ENCODE results near the gene OR1S2. TPM values are rescaled to one million over a fixed set of nuclear protein-coding genes. Genes with fewer than 3 reads are reported as not detected.

The OR1S2 gene
- total RNA-seq (2014; rRNA removed) (not detected in 2 replicates), Bru-seq, nascent RNA (not detected), BruChase-seq, experiment 1, labeled RNA remaining after a 6-hour chase (not detected), BruChase-seq, experiment 2, labeled RNA remaining after a 2-hour chase (not detected)
- long read RNA-seq: 0 reads

- ChIA-PET POLR2A (ENCODE audit: unreplicated experiment) (no interaction called here), CTCF (no interaction called here)
- peaks cover 14% of the 10 kb centered on the region; the same call in 1 of the 2 replicates for H3K27me3 ChIP-seq (ENCODE audit: low read length)
- intact Hi-C loops (cut with micrococcal nuclease): no loop called here
- no peaks in the 10 kb centered on the region for H3K9me2 ChIP-seq (replicated peaks; ENCODE audit: low read length)
- no peak within 1 kb of the TSS for H3K9ac ChIP-seq (ENCODE audit: low read length)
- DNase-seq: no peak
- H3K4me3 ChIP-seq (ENCODE audit: low read length): no peak within 1 kb of the TSS
- BruUV-seq (replicated peaks): no TSS peak
- no peaks in the 10 kb centered on the region for H4K20me1 ChIP-seq (ENCODE audit: low read length)
- no peak within 1 kb of the TSS for H3K4me2 ChIP-seq (ENCODE audit: low read length)
- no peaks in the 10 kb centered on the region for H3K4me1 ChIP-seq (ENCODE audit: insufficient read depth, low read length)
- H3K36me3 ChIP-seq (ENCODE audit: low read depth, low read length): no peaks in the 10 kb centered on the region
- H3K9me3 ChIP-seq (ENCODE audit: low read length): no peaks in the 10 kb centered on the region
- H3F3A ChIP-seq (ENCODE audit: low read length, unreplicated experiment): no peaks in the 10 kb centered on the region
- no peak within 1 kb of the TSS for H3K27ac ChIP-seq (ENCODE audit: low read length)
- no peaks in the 10 kb centered on the region for H3K79me2 ChIP-seq (ENCODE audit: low read length)
- ATAC-seq: no peak
- no peak within 1 kb of the TSS for H2AFZ ChIP-seq (ENCODE audit: low read length)
- TF ChIP-seq CTCF (conservative IDR thresholded peaks at IDR 0.05; ENCODE audit: low read depth, low read length): no peak
- TF ChIP-seq EZH2 (IDR thresholded peaks at IDR 0.05; ENCODE audit: low read length, unreplicated experiment): no peak
- TF ChIP-seq EZH2phosphoT487 (IDR thresholded peaks at IDR 0.05; ENCODE audit: borderline replicate concordance, low read length): no peak
These were observed at the start of gene OR1S2 for GRCh38 chr11:58204042-58204441. OR1S2 (minus strand) TSS chr11:58204142; CDS start chr11:58204142, 0 bp downstream.

- H3F3A ChIP-seq (ENCODE audit: low read length, unreplicated experiment): no peaks in the 10 kb centered on the region
- H3K4me2 ChIP-seq (ENCODE audit: low read length): no peak overlapping the region
- intact Hi-C loops (cut with micrococcal nuclease): no loop called here
- H3K27ac ChIP-seq (ENCODE audit: low read length): no peak overlapping the region
- DNase-seq (no peak), ATAC-seq (no peak)
- H3K4me1 ChIP-seq (ENCODE audit: insufficient read depth, low read length): no peaks in the 10 kb centered on the region
- H3K9me2 ChIP-seq (replicated peaks; ENCODE audit: low read length): no peaks in the 10 kb centered on the region
- H3K79me2 ChIP-seq (ENCODE audit: low read length): no peaks in the 10 kb centered on the region
- no peak overlapping the region for H3K4me3 ChIP-seq (ENCODE audit: low read length)
- TF ChIP-seq EZH2 (IDR thresholded peaks at IDR 0.05; ENCODE audit: low read length, unreplicated experiment) (no peak), CTCF (conservative IDR thresholded peaks at IDR 0.05; ENCODE audit: low read depth, low read length) (no peak), EZH2phosphoT487 (IDR thresholded peaks at IDR 0.05; ENCODE audit: borderline replicate concordance, low read length) (no peak)
- no peak overlapping the region for H2AFZ ChIP-seq (ENCODE audit: low read length)
- peaks cover 7% of the 10 kb centered on the region; the same call in 1 of the 2 replicates for H3K27me3 ChIP-seq (ENCODE audit: low read length)
- CTCF ChIA-PET: no interaction called here
- H3K9me3 ChIP-seq (ENCODE audit: low read length): peaks cover 5% of the 10 kb centered on the region
- no peak overlapping the region for H3K9ac ChIP-seq (ENCODE audit: low read length)
- POLR2A ChIA-PET (ENCODE audit: unreplicated experiment): no interaction called here
- no peaks in the 10 kb centered on the region for H3K36me3 ChIP-seq (ENCODE audit: low read depth, low read length)
- H4K20me1 ChIP-seq (ENCODE audit: low read length): no peaks in the 10 kb centered on the region
- no TSS peak for BruUV-seq (replicated peaks)
These were observed 40.0 kb upstream of the OR1S2 start for GRCh38 chr11:58243954-58244353.

GRCh38 chr11:58227956-58228615 lies 24.1 kb upstream of the OR1S2 start:
- Histone ChIP-seq H4K20me1 (ENCODE audit: low read length) (no peaks in the 10 kb centered on the region), H3K4me3 (ENCODE audit: low read length) (no peak overlapping the region), H3K27me3 (ENCODE audit: low read length) (peaks cover 11% of the 10 kb centered on the region), H3K27ac (ENCODE audit: low read length) (no peak overlapping the region), H3K79me2 (ENCODE audit: low read length) (no peaks in the 10 kb centered on the region), H3K36me3 (ENCODE audit: low read depth, low read length) (no peaks in the 10 kb centered on the region), H3K9me2 (replicated peaks; ENCODE audit: low read length) (no peaks in the 10 kb centered on the region), H2AFZ (ENCODE audit: low read length) (no peak overlapping the region), H3K4me1 (ENCODE audit: insufficient read depth, low read length) (peaks cover 1% of the 10 kb centered on the region; the same call in 1 of the 2 replicates), H3K4me2 (ENCODE audit: low read length) (no peak overlapping the region), H3F3A (ENCODE audit: low read length, unreplicated experiment) (no peaks in the 10 kb centered on the region), H3K9me3 (ENCODE audit: low read length) (no peaks in the 10 kb centered on the region), H3K9ac (ENCODE audit: low read length) (no peak overlapping the region)
- BruUV-seq (replicated peaks): no TSS peak
- ChIA-PET CTCF (no interaction called here), POLR2A (ENCODE audit: unreplicated experiment) (no interaction called here)
- DNase-seq: no peak
- intact Hi-C loops (cut with micrococcal nuclease): no loop called here
- TF ChIP-seq EZH2phosphoT487 (IDR thresholded peaks at IDR 0.05; ENCODE audit: borderline replicate concordance, low read length) (no peak), EZH2 (IDR thresholded peaks at IDR 0.05; ENCODE audit: low read length, unreplicated experiment) (no peak), CTCF (conservative IDR thresholded peaks at IDR 0.05; ENCODE audit: low read depth, low read length) (no peak)
- no peak for ATAC-seq
